Measurements from ENCODE around the gene CCR1.

Gene CCR1

GRCh38 chr3:46208167-46208704, at the start of gene CCR1:
Gene CCR1, minus strand, starts transcription at chr3:46208313. Its CDS starts 4,000 bp downstream, at chr3:46204313.
- DNase-seq, result peak in 1 of 2 donors; percentile 21

GRCh38 chr3:46252980-46253379, 44.9 kb upstream of the CCR1 start:
- no peak for DNase-seq

DNA sequence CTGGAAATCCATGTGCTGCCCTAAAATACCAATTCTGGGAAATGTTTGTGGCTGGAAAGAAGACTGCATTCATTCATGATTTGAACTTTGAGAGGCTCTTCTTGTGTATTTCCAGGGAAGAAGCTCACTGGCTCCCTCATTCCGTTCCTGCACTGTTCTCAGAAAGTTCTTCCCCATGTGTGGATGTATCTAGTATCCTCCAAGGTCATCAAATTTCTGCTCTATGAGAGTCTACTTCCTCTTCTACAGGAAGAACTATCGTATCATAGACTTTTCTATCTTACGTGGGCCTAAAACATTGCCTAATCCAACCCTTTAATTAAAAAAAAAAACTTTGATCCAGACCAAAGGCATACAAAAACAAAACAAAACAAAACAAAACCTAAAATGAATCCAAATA, 37.0 kb upstream of the CCR1 start:
- no peak for DNase-seq

GRCh38 chr3:46243560-46243959, 35.4 kb upstream of the CCR1 start:
- DNase-seq, result no peak

DNA sequence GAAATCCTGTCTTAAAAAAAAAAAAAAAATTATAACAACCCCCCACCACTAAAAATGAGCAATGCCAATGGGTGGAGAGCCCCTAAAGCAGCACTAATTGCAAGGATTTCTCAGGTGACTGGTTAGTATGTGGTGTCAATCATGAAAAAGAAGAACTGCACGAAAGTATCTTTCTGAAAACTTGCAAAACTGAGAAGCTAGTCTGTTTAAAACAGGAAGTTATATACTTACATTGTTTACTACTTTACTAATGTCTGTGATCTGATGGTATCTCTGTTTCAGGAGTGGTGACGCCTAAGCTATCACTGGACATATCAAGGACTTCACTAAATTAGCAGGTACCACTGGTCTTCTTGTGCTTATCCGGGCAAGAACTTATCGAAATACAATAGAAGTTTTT, 34.0 kb upstream of the CCR1 start, which contains the start of gene CCR3:
Gene CCR3, plus strand, starts transcription at position 341 of the 400 bp plus-strand sequence. CDS start 22,699 bp downstream, outside the sequence.
- DNase-seq, result no peak

DNA sequence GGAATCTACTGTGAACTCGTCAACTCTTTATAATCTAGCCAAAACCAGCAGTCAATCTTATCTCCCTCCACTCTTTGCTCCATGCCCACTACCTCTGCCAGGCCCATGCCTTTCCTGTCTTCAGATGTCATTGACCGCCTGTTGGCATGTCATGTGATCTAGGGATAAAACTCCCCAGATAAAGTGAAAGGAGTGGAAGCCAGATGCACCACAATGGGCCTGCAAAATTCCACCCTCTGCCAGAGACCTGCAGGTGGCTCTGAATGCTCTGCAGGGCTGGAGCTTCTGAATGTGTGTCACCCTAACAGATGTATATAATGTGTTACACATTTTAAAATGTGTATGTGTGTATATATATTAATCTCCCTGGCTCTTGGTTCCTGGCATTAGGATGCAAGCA, 31.8 kb upstream of the CCR1 start:
- DNase-seq, result no peak

DNA sequence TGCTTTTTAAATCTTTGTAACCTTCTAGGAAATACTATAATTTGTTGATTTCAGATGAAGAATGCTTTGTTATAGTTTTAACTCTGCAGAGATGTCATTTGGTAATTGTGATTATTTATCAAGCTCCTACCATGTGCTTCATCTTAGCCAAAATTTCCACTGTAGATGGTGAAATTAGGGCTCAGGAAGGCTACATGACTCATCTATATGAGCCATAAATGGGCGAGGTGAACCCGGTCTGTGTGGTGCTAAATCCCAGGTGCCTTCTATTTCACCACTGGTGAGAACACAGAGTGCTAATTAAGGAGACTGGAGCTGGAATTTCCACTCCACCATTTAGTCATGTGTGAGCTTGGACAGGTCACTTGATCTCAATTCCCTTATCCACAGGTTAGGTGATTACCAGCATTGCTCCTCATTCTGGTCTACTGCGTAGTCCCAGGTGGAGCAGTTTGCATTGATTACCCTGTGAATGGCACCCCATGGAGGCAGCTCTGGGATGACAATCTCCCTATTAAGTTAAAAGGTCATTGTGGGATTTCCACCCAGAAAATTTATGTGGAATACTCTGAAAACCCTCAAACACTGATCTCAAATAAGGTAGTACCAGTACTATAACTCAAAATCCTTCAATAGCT, 31.3 kb upstream of the CCR1 start:
- DNase-seq, result no peak

DNA sequence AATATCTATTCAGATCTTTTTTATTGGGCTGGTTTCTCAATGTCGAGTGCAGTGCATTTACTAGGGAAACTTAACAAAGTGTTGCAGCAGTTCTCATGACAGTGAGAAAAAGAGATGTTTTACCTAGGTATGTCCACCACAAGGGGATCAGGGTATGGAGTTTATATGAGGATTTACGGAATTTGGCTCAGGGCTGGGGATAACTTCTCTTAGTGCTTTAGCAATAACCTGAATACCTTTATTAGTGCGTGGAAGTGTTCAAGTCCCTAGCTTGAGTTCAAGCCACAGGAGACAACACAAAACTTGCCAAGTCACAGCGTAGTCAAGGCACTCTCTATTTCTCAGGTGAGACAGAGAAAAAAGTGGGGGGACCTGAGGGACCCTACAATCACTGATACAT, 30.3 kb upstream of the CCR1 start:
- DNase-seq, result no peak

- no peak for DNase-seq
Measured at GRCh38 chr3:46236294-46237054, 28.4 kb upstream of the CCR1 start.

- DNase-seq, result no peak
Measured at GRCh38 chr3:46235425-46235824, 27.3 kb upstream of the CCR1 start.

DNA sequence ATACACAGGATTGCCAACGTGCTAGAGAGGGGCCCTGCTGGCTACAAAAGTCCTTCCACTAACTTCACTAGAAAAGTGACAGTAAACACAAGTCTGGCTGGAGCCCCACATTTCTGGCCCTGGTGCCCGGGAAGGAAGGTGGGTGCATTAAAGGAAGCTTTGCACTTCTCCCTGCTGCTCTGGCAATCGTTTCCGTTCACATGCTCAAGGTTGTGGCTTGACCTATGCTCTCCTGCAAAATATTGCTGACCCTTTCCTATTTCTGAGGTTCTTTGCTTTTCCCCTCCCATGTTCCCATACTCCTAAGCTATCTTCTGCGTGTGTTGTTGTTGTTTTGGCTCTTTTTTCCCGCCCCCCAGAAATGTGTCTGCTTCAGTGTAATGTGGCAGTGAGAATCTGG, 25.1 kb upstream of the CCR1 start:
- DNase-seq, result no peak

GRCh38 chr3:46231323-46231722, 23.2 kb upstream of the CCR1 start:
- no peak for DNase-seq

DNA sequence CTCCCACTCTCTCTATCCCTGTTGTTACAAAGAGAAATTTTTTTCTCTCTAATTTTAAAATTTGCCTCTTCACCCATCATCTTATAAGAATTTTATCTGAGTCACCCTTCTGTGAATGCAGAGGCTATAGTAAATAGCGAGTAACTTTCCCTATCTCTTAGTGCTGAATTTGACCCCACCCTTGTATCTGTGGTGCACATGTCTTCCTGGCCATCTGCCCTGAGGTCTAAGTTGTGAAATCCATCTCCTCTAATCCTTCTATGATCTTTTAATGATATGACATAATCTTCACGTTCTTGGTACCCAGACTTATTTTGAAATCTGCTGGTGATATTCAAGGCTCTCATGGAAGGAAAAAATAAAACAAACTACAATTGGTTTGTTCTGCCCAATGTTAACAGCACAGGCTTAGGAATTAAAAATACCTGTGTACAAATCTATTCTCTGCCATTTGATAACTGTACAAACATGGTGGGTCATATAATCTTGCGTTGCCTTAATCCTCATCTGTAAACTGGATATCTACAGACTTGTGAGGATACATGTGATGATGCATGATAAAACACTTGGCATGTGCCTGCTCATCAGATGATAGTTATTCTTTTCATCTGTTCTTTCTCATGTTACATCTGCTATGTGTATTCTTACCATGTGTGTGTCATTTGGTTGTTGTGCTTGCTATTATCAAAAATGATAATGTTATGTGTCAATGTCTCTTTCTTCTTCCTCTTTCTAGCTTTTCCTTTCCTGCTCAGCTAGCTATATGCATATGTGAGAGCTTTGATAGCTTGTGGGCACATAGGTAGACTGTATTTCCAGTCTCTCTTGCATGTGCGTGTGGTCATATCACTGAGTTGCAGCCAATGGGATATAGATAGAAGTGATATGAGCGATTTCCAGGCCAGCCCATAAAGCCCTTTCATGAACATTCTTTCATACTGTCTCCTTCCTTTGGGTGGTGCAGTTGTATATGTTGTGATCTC, 20.4 kb upstream of the CCR1 start:
- DNase-seq, result no peak

GRCh38 chr3:46222435-46223161, 14.5 kb upstream of the CCR1 start:
- DNase-seq, result no peak

GRCh38 chr3:46221938-46222337, 13.8 kb upstream of the CCR1 start:
- DNase-seq, result no peak

DNA sequence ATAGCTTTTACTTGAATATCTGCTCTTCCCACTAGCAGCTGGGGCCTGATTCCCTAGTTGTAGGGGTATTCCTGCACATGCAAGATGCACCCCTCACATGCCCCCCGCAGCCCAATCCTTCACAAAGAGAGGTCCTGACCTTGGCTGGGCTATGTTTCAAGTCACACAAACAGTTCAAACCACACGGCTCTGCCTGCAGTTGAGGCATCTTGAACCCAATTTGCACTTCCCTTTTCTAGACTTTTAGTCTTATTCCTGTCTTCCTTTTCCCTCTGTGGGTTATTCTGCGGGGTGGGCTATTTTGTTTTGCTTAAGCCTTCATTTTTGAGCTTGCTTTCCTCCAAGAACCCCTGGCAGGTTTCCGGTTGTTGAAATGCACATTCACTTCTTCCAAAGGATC, 13.3 kb upstream of the CCR1 start:
- DNase-seq, result no peak

DNA sequence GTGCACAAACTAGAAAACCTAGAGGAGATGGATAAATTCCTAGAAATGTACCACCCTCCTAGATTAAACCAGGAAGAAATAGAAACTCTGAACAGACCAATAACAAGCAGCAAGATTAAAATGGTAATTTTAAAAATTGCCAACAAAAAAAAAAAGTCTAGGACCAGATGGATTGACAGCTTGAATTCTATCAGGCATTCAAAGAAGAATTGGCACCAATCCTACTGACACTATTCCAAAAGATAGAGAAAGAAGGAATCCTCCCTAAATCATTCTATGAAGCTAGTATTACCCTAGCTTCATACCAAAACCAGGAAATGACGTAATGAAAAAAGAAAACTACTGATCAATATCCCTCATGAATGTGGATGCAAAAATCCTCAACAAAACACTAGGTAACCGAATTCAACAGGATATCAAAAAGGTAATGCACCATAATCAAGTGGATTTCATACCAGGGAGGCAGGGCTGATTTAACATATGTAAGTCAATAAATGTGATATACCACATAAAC, 10.1 kb upstream of the CCR1 start:
- DNase-seq, result no peak

DNA sequence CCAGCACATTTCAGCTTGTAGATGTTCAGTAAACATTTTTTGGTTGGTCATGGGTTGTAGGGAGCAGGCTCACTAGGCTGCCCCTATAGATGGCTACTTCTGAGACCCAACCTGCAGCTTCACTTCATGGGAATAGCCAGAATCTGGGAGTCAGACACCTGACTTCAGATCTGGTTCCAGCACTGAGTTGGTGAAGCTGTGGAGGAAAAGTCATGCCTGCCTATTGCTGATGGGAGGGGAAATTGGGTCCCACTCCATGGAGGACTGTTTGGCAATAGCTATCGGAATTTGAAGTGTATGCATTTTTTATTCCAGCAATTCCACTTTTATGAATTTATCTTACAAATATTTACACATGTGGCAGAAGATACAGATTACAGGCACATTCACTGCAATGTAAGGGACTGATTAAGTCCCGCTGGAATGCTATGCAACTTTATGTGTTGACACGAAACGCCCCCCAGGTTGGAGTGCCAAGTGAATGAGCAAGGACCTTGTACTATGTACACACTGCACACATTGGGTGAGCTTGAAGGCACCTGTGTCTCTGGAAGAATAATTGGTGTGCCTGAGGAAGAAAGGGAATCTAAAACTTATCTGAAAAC, 7.8 kb upstream of the CCR1 start:
- DNase-seq, result no peak

- no peak for DNase-seq
Measured at GRCh38 chr3:46214751-46215352, 6.7 kb upstream of the CCR1 start.

- DNase-seq, result no peak
Measured at GRCh38 chr3:46213201-46213600, 5.1 kb upstream of the CCR1 start.

DNA sequence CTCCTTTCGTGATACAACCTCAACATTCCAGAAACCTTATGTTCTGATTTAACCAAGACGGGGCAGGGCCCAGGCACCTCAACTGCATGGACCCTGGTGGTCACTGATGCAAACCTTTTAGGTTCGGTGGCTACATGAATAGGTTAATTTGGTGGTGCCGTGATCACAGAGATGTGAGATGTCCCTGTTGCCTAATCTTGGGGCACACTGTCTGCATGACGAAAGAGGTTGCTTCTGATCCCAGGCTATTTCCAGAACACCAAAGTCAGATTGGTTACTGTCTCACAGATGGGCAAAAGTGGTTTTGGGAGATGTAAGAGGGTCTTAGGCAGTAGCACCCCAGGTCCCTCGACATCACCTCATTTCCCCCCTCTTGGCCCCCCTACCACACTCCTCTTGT, 4.0 kb upstream of the CCR1 start:
- DNase-seq, result no peak
